HG03064 (cell line): Measurements from ENCODE around the gene YPEL3.

ENCODE experiments used
- ATAC-seq: cut with Tn5 transposase; IDR thresholded peaks from one replicate; pipeline ENCODE4 v1.9.1; 2021; ENCODE audit warnings: low read depth; ENCODE audit not compliant: unreplicated experiment

Gene YPEL3

DNA sequence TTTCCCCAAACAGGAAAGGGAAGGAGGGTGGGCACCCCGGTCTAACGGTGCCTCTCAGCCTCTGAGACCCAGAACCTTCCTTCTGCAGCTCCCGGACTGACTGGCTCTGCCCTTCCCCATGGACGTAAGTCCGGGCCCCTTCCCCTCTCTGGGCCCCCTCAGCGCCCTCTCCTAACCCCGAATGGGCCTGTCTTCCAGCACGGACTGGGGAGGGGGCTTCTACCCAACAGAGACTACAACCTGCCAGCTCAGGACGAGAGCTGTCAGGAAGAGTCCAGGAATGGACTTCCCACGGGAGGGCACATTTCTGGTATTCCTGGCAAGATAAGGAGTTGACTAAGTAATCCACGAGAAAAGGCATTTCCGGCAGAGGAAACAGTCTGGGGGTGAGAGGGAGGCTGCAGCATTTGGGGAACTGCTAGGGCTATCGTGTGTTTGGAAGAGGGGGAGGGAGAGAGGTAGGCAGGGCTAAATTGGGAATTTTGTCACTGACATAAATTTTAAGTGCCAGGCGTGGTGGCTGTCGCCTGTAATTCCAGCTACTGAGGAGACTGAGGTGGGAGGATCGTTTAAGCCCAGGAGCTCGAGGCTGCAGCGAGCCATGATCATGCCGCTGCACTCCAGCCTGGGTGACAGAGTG lies 42.5 kb downstream of the YPEL3 start:
- ATAC-seq = no peak

DNA sequence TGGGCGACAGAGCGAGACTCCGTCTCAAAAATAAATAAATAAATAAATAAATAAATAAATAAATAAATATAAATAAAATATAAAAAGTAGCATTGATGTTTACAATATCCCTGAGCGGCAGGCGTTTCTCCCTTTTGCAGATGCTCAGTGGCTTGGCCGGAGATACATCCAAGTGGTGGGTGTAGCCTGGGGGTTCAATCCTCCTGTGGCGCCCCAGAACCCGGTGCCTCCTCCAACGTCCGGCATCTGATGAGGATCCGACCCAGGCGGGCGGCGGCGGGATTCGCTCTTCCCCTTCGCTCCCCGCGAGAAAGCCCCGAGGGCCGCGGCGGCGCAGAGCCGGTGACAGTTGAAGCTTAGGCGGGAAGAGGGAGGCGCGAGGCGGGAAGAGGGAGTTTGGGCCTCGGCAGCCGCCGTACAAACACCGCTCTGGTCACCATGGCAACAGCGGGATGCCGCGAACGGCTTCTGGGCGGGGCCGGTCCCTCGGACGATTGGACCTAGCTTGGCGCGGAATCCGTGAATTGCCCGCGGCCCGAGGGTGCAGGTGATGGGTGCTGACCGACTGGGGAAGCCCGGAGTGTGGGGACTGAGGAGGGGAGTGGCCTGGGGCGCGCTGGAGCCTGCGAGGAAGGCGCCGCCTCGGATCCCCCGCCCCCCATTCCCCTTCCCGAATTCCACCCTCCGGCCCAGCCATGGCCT lies 43.2 kb downstream of the YPEL3 start:
- ATAC-seq = no peak

DNA sequence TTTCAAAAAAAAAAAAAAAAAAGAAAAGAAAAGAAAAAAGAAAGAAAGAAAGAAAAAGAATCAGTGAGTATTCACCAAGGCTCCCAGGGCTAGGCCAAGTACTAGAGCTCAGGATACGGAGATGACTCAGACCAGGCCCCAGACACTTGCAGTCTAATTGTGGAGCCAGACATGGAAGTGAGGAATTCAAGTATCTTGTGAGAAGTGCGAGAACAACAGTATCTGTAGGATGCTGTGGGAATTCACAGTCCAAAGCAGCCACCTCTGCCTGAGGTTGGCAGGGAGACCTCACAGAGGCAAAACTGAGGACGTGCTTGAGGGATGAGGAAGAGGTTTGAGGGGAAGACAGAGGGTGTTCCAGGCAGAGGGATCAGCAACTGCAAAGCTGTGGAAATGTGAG lies 44.5 kb downstream of the YPEL3 start:
- no peak for ATAC-seq

DNA sequence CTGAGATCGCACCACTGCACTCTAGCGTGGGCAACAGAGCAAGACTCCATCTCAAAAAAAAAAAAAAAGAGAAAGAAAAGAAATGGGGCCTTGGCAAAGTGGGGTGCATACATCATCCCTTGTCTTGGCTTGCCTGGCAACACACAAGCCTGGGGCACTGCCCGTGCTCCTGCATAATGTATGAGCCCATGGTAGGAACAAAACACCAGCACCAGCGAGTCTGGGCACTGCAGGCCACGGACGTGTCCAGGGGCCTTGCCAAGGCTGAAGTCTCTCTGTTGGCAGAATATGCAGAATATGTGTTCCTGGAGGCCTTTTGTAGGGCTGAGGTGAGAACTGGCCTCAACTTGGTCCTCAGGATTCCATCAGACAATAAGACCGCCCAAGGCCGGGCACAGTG lies 46.1 kb downstream of the YPEL3 start:
- no peak for ATAC-seq

DNA sequence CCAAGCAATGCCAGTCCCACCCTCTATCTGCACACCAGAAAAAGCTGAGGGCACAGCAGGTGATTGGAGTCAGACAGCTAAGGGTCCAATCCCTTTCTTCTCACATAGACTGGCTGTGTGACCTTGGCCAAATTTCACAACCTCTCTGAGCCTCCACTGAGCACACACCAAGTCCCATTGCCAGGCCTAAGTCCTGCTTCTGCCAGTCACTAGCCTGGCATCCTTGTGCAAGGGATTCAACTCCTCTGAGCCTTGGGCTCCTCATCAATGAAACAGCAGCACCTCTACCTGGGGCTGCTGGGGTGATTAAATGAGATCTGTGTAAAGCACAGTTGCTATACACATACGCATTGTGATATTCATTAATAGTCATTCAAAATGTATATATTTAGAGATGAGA lies 49.4 kb downstream of the YPEL3 start:
- ATAC-seq = no peak

DNA sequence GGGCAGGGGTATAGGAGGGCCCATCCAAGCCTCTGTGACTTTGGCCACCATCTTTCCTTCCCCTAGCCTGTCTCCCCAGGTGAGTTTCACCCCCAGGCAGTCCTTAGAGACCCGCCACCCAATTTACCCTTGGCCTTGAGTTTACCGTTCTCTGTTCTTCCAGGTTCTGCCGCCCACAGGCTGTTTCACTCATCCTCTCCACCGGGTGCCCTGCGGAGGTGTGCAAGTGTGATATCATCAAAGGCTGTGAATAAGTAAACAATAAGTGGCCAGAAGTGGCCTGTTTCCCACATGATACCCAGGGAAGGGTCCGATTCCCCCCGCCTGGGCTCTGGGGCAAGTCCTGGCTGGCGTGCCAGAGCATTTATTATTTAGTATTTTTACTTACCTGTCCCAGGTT lies 49.8 kb downstream of the YPEL3 start:
- ATAC-seq = no peak
